Activated CD8-positive, alpha-beta memory T cell treated with anti-CD3 and anti-CD28 coated beads, Interleukin-2, amount 50 U/mL, for 48 hours (primary cell): Measurements from ENCODE around the gene GPR52.
"Not testable (repeated sequence)": the region's sequence is repeated elsewhere in the genome, so short reads cannot be mapped to it uniquely, and the experiment has no call there.

Source experiments
- DNase-seq: peaks from one replicate; pipeline ENCODE4 v3.0.0-alpha.2; 2020

The GPR52 gene

DNA sequence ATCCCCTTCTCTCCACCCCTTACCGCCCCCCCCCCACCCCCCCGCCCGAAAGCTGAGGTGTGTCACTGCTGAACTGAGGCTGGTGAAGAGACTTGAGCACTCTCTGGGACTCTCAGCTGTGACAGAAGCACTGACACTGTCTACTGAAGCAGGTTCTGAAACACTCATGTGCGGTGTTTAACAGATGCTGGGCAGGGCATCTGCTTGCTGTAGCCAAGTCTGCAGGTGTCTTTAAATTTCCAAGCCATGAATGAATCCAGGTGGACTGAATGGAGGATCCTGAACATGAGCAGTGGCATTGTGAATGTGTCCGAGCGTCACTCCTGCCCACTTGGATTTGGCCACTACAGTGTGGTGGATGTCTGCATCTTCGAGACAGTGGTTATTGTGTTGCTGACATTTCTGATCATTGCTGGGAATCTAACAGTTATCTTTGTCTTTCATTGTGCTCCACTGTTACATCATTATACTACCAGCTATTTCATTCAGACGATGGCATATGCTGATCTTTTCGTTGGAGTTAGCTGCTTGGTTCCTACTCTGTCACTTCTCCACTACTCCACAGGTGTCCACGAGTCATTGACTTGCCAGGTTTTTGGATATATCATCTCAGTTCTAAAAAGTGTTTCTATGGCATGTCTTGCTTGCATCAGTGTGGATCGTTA lies at the start of gene GPR52:
Gene GPR52, plus strand, starts transcription at position 99 of the 665 bp plus-strand sequence. Its CDS starts 148 bp downstream, at position 247.
- DNase-seq = no peak

- no peak for DNase-seq
Measured at GRCh38 chr1:174398246-174398645, 49.5 kb upstream of the GPR52 start.

DNA sequence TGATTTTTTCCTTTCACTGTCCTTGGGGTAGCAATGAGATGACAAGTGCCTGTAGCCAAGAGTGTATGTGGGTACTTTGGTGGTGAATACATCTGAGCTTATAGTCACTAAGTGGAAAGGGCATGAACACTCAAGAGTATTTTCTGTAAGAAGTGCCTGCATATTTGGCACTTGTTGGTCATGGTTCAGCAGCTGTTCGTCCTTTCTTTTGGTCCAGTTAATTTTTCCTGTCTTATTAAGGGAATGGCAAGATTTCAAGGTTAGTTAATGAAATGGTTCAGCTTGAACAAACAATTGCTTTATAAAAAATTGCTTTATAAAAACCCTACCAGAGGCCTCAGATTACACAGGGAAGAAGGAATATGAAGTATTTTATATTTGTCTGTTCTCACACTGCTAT lies 48.6 kb upstream of the GPR52 start:
- DNase-seq = no peak

DNA sequence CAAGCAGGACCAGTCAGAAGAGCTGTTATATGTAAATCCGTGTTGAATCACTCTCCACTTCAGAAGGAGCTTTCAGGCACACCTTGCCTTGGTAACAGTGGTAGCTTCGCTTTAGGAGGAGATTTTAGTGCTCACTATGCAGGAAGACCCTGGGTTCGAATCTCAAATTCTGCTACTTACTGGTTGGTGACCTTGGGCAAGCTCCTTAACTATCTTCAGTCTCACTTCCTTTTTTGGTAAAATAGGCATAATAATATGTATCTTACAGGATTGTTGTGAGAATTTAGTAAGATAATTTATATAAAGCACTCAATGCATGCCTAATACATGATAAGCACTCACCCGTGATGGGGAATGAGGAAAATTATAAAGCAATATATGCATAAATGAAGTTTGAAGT lies 46.7 kb upstream of the GPR52 start:
- DNase-seq = no peak

DNA sequence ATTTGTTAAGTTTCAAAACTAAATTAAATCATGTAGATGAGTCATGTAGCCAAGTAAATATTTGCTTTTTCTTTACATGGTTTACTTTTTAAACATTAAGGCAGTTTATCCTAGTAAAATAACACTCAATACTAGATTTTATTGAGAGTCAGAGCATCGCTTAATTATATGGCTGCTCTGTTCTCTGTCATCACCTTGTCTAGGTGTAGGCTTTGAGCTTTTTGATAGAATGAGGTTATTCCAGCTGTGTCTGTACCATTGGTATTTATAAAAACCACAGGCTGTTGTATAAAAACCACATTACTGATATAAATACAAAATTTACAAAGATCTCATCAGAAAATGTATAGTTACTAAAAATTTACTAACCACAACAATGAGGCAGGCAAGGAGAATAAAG lies 42.5 kb upstream of the GPR52 start:
- no peak for DNase-seq

DNA sequence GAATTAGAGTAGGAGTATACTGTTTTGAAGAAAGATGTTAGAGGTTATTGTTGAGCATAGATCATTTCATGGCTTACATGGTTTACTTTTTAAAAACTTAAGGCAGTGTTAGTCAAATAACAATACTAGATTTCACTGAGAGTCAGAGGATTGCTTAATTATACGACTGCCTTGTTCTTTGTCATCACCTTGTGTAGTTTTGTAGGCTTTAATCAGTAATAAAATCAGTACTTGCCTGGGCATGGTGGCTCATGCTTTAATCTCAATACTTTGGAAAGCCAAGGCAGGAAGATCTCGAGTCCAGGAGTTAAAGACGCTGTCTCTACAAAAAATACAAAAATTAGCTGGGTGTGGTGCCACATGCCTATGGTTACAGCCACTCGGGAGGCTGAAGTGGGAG lies 41.3 kb upstream of the GPR52 start:
- no peak for DNase-seq

DNA sequence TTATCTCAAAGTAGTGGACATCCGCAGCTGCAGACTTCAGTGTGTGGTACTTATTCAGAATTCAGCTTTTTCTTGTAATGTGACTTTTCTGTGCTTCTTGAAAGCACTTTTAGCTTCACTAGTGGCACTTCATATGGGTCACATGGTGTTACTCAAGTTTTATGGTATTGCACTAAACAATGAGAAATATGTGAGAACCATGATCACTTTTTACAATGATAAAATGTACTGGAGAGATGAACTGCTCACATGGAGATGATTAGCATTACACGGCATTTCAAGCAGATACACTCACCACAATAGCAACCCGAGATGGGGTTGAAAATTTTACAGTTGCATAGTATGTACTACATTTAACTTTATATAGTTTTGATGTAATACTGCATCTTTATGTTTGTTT lies 40.1 kb upstream of the GPR52 start:
- no peak for DNase-seq

- no peak for DNase-seq
Measured at GRCh38 chr1:174408146-174408545, 39.6 kb upstream of the GPR52 start.

- not testable (repeated sequence) for DNase-seq
Measured at GRCh38 chr1:174409801-174410200, 38.0 kb upstream of the GPR52 start.

GRCh38 chr1:174413632-174414031 lies 34.1 kb upstream of the GPR52 start:
- no peak for DNase-seq

DNA sequence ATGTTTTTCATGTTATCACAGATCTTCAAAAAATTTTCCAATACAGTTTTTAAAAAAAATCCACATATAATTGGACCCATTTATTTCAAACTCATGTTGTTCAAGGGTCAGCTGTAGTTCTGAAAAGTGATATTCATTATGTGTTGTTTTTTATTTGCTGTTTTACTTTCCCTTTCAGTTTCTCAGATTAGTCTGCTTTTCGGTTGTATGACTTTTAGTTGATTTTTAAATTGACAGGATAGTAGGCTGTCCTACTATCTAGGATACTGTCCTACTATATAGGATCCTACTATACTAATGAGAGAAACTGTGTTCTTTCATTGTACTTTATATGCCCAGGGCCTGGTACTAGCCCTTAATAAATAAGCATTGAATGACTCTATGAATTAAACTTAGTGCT lies 33.6 kb upstream of the GPR52 start:
- no peak for DNase-seq

- DNase-seq = no peak
Measured at GRCh38 chr1:174415506-174415905, 32.3 kb upstream of the GPR52 start.

DNA sequence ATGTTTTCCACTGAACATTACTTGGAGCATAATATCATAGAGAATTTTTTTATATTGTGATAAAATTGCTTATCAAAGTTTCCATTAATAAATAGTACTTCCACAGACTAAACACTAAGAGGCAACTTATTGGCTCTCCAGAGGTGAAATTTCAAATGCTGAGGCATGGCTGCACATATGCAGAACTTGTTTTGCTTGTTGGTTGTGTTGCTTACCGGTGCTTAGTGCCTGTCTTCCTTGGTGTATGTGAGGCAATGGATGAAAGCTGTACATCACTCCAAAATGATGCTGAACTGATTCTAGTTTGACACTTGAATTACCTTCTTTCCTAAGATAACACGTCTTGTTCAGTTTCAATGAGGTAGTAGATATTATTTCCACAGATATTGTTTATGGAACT lies 29.8 kb upstream of the GPR52 start:
- no peak for DNase-seq

DNA sequence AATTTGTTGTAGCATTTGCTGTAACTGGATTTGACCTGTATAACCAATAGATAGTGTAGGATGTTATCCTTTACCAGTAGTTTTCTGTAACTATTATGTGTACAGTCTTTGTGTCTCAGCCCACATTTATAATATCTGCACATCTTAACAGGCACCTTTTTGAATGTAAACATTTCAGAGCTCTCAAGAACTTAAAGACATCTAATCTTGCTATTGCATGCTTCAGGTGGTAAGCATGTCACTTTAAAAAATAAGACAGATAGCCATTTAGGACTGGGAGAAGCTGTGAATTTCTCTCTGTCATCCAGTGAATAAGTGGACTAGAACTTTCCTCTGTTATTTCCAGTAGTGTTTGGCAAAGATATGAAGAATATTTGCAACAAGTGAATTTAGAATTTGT lies 22.6 kb upstream of the GPR52 start:
- DNase-seq = no peak

DNA sequence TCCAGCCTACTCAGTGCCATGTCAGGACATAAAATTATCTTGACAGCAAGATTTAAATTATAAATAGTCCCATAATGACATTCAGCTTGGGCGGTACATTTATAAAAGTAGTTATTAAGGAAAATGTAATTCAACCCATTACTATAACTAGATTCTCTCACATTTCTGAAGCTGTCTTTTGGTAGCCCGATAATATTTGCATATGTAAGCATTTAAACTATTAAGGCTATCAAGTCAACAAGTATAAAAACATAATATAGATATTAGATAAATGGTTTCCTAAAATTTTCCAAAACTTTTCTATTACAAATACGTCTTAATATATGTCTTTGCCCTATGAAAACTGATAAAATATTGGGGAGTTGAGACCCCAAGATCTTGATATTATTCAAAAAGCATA lies 21.6 kb upstream of the GPR52 start:
- DNase-seq = no peak

DNA sequence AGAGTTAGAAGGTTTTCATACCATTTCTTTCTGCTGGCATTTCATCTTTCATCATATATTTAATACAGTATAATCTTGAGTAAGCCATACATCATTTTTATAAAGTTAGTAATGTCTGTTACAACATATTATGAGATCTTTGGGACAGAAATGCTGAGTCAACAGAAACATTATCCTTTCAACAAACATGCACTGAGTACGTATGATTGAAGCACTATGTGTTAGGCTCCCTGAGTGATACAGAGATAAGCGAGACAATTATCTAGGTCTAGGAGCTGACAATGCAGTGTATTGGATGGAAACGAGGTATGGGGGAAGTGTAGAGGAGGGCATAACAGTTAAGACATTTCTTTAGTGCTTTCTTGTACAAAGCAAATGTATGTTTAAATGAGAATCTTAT lies 19.7 kb upstream of the GPR52 start:
- no peak for DNase-seq

DNA sequence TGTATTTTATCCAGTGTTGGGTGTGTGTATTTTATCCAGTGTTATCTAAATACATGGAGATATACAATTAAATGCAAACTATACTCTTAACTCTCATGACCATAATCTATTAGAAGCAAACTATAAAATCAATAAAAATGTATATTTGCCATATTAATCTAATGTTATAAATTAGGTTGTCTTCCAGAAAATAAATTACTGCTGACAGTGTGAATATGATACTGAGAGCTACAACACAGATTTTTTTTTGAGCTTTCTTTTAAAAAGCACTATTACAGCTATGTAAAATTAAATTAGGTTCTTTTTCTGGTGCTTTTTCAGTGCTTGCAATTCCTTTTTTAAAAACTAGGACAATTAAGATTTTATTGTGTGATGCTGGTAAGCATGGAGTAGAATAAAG lies 19.0 kb upstream of the GPR52 start:
- no peak for DNase-seq

DNA sequence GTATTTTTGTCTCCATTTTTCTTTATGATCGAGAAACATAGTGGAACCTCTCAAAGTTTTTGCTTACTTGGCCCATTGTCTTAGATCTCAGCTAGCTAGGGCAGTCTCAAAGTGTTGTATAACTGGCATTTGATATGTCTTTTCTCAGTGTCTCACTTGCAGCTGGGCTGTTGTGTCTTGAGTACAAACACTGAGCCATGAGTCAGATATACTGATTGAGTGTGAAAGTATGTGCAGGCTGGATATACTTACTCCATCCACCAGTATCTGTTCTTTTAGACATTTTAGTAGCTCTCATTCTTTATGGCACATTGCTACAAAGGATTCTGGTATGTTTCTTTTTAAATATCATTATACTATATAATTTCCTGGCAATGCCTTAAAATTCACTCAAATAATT lies 14.3 kb upstream of the GPR52 start:
- no peak for DNase-seq

DNA sequence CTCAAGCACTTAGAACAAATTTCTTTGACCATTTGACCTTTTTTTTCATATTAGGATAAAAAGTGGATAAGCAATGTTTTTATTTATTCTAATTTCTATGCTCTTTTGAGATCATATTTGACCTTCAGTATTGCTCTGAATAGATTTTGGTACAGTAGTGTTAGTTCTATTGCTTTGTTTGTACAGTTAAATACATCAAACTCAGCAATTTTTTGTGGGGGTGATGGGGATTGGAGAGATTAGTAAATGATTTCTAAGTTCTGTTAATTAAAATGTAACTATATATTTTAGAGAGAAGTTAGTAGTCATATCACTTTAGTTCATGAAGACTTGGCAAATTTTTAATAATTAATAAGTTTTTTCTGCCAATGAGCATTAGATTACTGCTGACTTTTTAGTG lies 2.4 kb upstream of the GPR52 start:
- DNase-seq = no peak

DNA sequence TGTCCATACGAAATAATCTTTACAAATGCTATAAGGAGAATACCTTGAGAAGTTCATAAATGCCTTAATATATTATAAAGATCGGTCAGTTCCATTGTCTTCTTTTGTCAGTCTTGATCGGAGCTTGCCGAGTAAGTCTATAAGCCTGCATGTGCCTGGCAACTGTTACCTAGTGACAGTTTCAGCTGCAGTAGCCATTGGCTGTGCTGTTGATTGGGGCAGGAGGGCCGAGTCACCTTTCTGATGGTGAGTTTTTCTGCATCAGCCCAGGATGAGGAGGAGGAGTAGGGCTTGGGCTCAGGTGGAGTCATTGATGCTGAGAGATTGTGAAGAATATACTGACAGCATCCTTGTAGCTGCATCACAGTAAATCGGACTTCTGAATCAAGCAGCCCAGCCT lies 1.9 kb upstream of the GPR52 start:
- DNase-seq = no peak

GRCh38 chr1:174448531-174448883 lies 743 bp downstream of the GPR52 start:
- DNase-seq = no peak

- no peak for DNase-seq
Measured at GRCh38 chr1:174448974-174449373, 1.2 kb downstream of the GPR52 start.

DNA sequence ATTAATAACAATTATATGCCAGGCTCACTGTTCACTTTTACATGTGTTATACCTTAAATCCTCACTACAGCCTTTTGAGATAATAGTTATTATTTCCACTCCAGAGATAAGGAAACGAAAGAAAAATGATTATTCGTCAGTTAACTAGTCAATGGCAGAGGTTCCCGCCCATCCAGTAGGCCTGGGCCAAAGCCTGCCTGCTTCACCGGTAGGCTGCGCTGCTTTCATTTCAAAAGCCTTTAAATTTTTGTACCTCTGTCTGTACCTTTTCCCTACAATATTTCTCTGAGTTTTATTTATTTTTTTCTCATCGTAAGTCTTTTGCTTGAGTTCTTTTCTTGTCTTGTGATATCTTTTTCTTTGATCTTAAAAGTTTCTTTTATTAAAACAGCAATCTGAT lies 3.6 kb downstream of the GPR52 start:
- no peak for DNase-seq

GRCh38 chr1:174465855-174466254 lies 18.1 kb downstream of the GPR52 start:
- no peak for DNase-seq

GRCh38 chr1:174466607-174467006 lies 18.8 kb downstream of the GPR52 start:
- no peak for DNase-seq

DNA sequence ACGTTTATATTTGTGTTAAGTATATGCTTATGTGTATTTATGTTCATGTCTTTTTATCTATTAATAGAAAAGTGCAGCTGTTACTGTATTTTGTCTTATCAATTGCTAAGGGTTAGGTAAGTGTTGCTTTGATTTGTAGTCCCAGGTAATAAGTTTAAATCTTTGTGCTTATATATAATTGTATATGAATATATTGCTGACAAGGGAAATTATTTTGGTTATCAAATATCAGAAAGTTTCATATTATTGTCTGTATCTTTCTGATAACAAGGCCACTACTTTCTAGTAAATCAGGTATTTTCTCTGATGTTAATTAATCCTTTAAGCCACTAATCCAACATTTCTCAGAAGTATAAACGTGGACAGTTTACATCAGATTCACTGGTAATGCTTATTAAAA lies 21.3 kb downstream of the GPR52 start:
- no peak for DNase-seq
